ENCODE results near the gene SLC25A17.

DNA sequence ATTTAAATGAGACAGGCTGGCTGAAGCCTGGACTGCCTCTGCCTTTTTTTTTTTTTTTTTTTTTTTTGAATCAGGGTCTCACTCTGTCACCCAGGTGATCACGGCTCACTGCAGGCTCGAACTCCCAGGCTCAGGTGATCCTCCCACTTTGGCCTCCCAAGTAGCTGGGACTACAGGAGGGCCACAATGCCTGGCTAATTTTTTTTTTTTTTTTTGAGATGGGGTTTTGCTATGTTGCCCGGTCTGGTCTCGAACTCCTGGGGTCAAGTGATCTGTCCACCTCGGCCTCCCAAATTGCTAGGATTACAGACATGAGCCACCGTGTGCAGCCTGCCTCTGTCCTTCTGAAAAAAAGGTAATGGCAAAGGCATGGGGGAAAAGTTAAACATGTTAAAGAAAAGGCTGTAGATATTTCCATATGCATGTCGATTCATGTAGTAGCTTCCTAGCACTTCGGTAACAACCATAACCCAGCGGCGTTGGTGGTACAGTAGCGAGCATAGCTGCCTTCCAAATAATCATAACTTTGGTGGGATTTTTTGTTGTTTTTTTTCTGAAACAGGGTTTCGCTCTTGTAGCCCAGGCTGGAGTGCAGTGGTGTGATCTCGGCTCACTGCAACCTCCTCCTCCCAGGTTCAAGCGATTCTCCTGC, 91.1 kb downstream of the SLC25A17 start:
- TF ChIP-seq, protein P1, sequence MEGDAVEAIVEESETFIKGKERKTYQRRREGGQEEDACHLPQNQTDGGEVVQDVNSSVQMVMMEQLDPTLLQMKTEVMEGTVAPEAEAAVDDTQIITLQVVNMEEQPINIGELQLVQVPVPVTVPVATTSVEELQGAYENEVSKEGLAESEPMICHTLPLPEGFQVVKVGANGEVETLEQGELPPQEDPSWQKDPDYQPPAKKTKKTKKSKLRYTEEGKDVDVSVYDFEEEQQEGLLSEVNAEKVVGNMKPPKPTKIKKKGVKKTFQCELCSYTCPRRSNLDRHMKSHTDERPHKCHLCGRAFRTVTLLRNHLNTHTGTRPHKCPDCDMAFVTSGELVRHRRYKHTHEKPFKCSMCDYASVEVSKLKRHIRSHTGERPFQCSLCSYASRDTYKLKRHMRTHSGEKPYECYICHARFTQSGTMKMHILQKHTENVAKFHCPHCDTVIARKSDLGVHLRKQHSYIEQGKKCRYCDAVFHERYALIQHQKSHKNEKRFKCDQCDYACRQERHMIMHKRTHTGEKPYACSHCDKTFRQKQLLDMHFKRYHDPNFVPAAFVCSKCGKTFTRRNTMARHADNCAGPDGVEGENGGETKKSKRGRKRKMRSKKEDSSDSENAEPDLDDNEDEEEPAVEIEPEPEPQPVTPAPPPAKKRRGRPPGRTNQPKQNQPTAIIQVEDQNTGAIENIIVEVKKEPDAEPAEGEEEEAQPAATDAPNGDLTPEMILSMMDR (IDR thresholded peaks at IDR 0.05) = no peak
- no peak for TF ChIP-seq POLR2A (IDR thresholded peaks at IDR 0.05)
- no peak for TF ChIP-seq EP300 (IDR thresholded peaks at IDR 0.05)
